K562 (cell line): ENCODE measurements around the gene SLC22A23.

Source experiments
- NFIC ChIP-seq: fragments of 450-650 bp; IDR thresholded peaks from 2 replicates; pipeline ENCODE4 v1.6.1; 2017; ENCODE audit warnings: mild to moderate bottlenecking, inconsistent platforms
- SMAD3 ChIP-seq: fragments of 450-650 bp; formaldehyde crosslinking; conservative IDR thresholded peaks from 2 replicates; pipeline ENCODE4 v1.4.0; 2020; ENCODE audit warnings: mild to moderate bottlenecking
- TBP ChIP-seq: optimal IDR thresholded peaks from 2 replicates; pipeline ENCODE3; 2011; ENCODE audit warnings: low read depth, low read length, improper control_type of control experiment

DNA sequence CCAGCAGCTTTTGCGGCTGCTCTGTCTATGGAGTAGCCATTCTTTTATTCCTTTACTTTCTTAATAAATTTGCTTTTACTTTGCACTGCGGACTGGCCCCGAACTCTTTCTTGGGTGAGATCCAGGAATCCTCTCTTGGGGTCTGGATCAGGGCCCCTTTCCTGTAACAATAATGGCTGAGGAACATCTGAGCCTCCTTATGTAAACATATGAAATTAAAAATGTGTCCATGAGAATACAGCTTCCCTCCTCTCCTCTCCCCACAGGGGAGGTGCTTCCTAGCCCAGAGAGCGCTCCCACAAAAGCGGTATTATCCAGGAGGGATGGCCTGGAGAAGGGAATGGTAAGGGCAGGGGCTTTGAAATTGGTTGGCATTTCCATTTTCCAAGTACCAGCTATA is 117.0 kb downstream of the SLC22A23 start:
- TF ChIP-seq TBP (no peak), NFIC (no peak), SMAD3 (no peak)
